K562 (cell line): ENCODE data around the gene MATR3. TPM values are rescaled to one million over a fixed set of nuclear protein-coding genes. Genes with fewer than 3 reads are reported as not detected.
A peak's percentile ranks its signal among the peaks of the same experiment; 100 is the strongest.

Source experiments
- CBFB ChIP-seq: sonication (generic); formaldehyde crosslinking; IDR thresholded peaks from 2 replicates; pipeline ENCODE4 v1.4.0; 2020; ENCODE audit warnings: mild to moderate bottlenecking, missing genetic modification reagents
- EZH2 ChIP-seq: IDR thresholded peaks from 2 replicates; pipeline ENCODE4 v1.6.1; 2012; ENCODE audit warnings: low read depth, mild to moderate bottlenecking, inconsistent platforms, low read length, borderline replicate concordance
- GATAD2A ChIP-seq: fragments of 450-650 bp; IDR thresholded peaks from 2 replicates; pipeline ENCODE4 v1.6.1; 2017
- JUN ChIP-seq, 2 experiments: sonication (generic) in 1 of 2; formaldehyde crosslinking in 1 of 2; IDR thresholded peaks; 2 replicates each; pipeline versions ENCODE4 v1.6.1 to v1.8.0; 2012 to 2022; ENCODE audit warnings: borderline replicate concordance in 2 of 2, mild to moderate bottlenecking in 2 of 2, improper control_type of control experiment in 1 of 2, low read depth in 1 of 2, low read length in 1 of 2, missing genetic modification reagents in 1 of 2
- KAT7 ChIP-seq: sonication (generic); formaldehyde crosslinking; IDR thresholded peaks from 2 replicates; pipeline ENCODE4 v1.8.0; 2022; ENCODE audit warnings: missing genetic modification reagents, mild to moderate bottlenecking, borderline replicate concordance
- KLF13 ChIP-seq: fragments of 450-650 bp; IDR thresholded peaks from 2 replicates; pipeline ENCODE4 v1.6.1; 2016; ENCODE audit warnings: missing genetic modification characterization, low read depth, mild to moderate bottlenecking, missing compliant biosample characterization, moderate library complexity, borderline replicate concordance
- MYBL2 ChIP-seq, 2 experiments: fragments of 450-650 bp in 1 of 2; sonication (generic) in 1 of 2; formaldehyde crosslinking in 1 of 2; IDR thresholded peaks; 2 replicates each; pipeline versions ENCODE4 v1.6.1 to v1.8.1; 2017 to 2022; ENCODE audit warnings: borderline replicate concordance in 1 of 2, inconsistent platforms in 1 of 2, low read depth in 1 of 2, mild to moderate bottlenecking in 1 of 2, missing genetic modification reagents in 1 of 2, moderate library complexity in 1 of 2
- NFXL1 ChIP-seq: fragments of 450-650 bp; formaldehyde crosslinking; IDR thresholded peaks from 2 replicates; pipeline ENCODE4 v1.4.0; 2021; ENCODE audit warnings: mild to moderate bottlenecking
- PML ChIP-seq: IDR thresholded peaks from 2 replicates; pipeline ENCODE4 v1.6.1; 2012; ENCODE audit warnings: low read length, inconsistent platforms
- PRPF4 ChIP-seq: fragments of 200-400 bp; formaldehyde crosslinking; IDR thresholded peaks from one replicate; pipeline ENCODE4 v1.6.1; 2017; ENCODE audit warnings: low read length, low read depth, mild to moderate bottlenecking; ENCODE audit not compliant: insufficient read depth, poor library complexity, severe bottlenecking
- RFX1 ChIP-seq: fragments of 450-650 bp; IDR thresholded peaks from 2 replicates; pipeline ENCODE4 v1.6.1; 2016; ENCODE audit warnings: mild to moderate bottlenecking, moderate library complexity
- SIN3B ChIP-seq: fragments of 450-650 bp; IDR thresholded peaks from 2 replicates; pipeline ENCODE4 v1.6.1; 2017; ENCODE audit warnings: low read depth, mild to moderate bottlenecking, moderate library complexity
- SRSF9 ChIP-seq: fragments of 200-400 bp; formaldehyde crosslinking; IDR thresholded peaks from 2 replicates; pipeline ENCODE4 v1.6.1; 2017; ENCODE audit warnings: low read depth, low read length, borderline replicate concordance
- TBP ChIP-seq: optimal IDR thresholded peaks from 2 replicates; pipeline ENCODE3; 2011; ENCODE audit warnings: low read depth, low read length, improper control_type of control experiment
- ZFP30 ChIP-seq: fragments of 250-450 bp; sonication (Bioruptor Pico); IDR thresholded peaks from 2 replicates; pipeline ENCODE4 v1.8.0; 2022; ENCODE audit warnings: moderate library complexity, mild to moderate bottlenecking, inconsistent platforms, borderline replicate concordance
- ZNF347 ChIP-seq: fragments of 450-650 bp; formaldehyde crosslinking; IDR thresholded peaks from 2 replicates; pipeline ENCODE4 v1.4.0; 2020; ENCODE audit warnings: low read depth, mild to moderate bottlenecking, moderate library complexity
- polyA plus RNA-seq, 8 experiments: library from polyadenylated mRNA; depleted of rRNA in 4 of 8; stranded (reverse) in 5 of 8; unstranded in 3 of 8; fragments of >200 nt; fragmentation: Nextera tagmentation in 2 of 8; fragmentation: Illumina TruSeq in 1 of 8; extraction: Ambion mirVana in 2 of 8; extraction: Trizol in 1 of 8; gene quantifications; 2 replicates each; pipeline versions ENCODE4 v1.2.1 to v1.2.3, GENCODE V29; 2011 to 2014; ENCODE audit warnings: inconsistent platforms in 1 of 8, missing spikeins in 1 of 8
- total RNA-seq, 7 experiments: library from RNA; depleted of rRNA in 6 of 7; stranded (reverse); fragments of >200 nt in 6 of 7; fragmentation: Illumina TruSeq in 2 of 7; extraction: Trizol in 2 of 7; gene quantifications; 2 replicates each; pipeline versions ENCODE4 v1.2.1 to v1.2.3, GENCODE V29; 2011 to 2021; ENCODE audit warnings: low replicate concordance in 1 of 7
- TF ChIP-seq, protein P1 (sequence below): fragments of 450-650 bp; formaldehyde crosslinking; IDR thresholded peaks from 2 replicates; pipeline ENCODE4 v1.4.0; 2022; ENCODE audit warnings: missing genetic modification characterization
- TF ChIP-seq, protein P2 (sequence below): fragments of 450-650 bp; formaldehyde crosslinking; IDR thresholded peaks from 2 replicates; pipeline ENCODE4 v1.4.0; 2020; ENCODE audit warnings: mild to moderate bottlenecking, moderate library complexity
- TF ChIP-seq, protein P3 (sequence below): sonication (generic); formaldehyde crosslinking; IDR thresholded peaks from 2 replicates; pipeline ENCODE4 v1.8.1; 2022; ENCODE audit warnings: missing genetic modification reagents
- TF ChIP-seq, protein P4 (sequence below): fragments of 250-450 bp; sonication (Bioruptor Pico); IDR thresholded peaks from 2 replicates; pipeline ENCODE4 v1.8.0; 2022; ENCODE audit warnings: moderate library complexity, mild to moderate bottlenecking, inconsistent platforms
- TF ChIP-seq, protein P5 (sequence below): fragments of 250-450 bp; sonication (Bioruptor Pico); IDR thresholded peaks from 2 replicates; pipeline ENCODE4 v1.8.0; 2021; ENCODE audit warnings: moderate library complexity, mild to moderate bottlenecking, inconsistent platforms

Gene MATR3
- total and polyA plus RNA-seq, 9 of the 15 experiments (the other 6 are each of a cell fraction or from before 2014, with no cell fraction given), result 150 to 425 (median 263) TPM

DNA sequence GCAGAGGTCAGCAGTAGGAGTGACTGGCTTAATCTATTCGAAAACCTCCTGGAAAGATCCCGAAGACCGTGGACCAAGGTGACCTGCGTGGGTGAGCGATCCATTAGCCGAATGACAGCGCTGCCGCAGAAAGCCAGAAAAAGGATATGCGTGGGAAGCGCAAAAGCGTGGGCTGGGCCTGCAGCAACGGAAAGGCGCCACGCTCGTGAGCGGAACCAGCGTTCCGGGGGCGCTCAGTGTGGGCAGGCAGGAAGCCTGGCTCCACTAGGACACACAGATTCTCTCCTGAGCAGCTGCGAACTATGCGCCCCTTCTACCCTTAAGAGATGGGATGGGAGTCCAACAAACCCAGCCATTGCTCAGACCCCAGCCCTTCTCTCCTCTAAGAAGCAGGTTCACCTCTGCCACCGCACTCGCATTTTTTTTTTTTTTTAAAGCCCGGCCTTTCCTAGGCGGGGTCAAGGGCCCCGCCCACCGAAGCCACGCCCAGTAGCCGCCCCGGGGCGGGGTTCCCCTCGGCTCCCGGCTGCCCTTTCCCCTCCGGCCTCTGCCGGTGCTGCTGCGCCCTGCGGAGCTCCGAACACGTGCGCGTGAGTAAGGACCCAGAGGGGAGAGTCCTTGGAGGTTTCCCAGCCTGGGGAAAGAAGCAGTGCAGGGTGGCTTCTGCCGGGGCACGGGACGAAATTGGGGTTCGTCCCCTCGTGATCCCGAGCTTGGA, 19.8 kb upstream of the MATR3 start (continued):
- TF ChIP-seq, protein P1, sequence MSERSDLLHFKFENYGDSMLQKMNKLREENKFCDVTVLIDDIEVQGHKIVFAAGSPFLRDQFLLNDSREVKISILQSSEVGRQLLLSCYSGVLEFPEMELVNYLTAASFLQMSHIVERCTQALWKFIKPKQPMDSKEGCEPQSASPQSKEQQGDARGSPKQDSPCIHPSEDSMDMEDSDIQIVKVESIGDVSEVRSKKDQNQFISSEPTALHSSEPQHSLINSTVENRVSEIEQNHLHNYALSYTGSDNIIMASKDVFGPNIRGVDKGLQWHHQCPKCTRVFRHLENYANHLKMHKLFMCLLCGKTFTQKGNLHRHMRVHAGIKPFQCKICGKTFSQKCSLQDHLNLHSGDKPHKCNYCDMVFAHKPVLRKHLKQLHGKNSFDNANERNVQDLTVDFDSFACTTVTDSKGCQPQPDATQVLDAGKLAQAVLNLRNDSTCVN (CRISPR knock-in tag), result 0 out of 2 replicates have a peak, but pooled peaks have one; percentile 2
- peak; percentile 62; the same call in 1 of the 2 replicates for TF ChIP-seq JUN (IDR thresholded peaks at IDR 0.05; ENCODE audit: borderline replicate concordance, low read depth, low read length)
- no peak for TF ChIP-seq JUN (CRISPR knock-in tag; IDR thresholded peaks at IDR 0.05; ENCODE audit: borderline replicate concordance)
- TF ChIP-seq, protein P2, sequence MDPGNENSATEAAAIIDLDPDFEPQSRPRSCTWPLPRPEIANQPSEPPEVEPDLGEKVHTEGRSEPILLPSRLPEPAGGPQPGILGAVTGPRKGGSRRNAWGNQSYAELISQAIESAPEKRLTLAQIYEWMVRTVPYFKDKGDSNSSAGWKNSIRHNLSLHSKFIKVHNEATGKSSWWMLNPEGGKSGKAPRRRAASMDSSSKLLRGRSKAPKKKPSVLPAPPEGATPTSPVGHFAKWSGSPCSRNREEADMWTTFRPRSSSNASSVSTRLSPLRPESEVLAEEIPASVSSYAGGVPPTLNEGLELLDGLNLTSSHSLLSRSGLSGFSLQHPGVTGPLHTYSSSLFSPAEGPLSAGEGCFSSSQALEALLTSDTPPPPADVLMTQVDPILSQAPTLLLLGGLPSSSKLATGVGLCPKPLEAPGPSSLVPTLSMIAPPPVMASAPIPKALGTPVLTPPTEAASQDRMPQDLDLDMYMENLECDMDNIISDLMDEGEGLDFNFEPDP (CRISPR knock-in tag), result no peak
- TF ChIP-seq GATAD2A, result 0 out of 2 replicates have a peak, but pooled peaks have one; percentile 43
- TF ChIP-seq, protein P3, sequence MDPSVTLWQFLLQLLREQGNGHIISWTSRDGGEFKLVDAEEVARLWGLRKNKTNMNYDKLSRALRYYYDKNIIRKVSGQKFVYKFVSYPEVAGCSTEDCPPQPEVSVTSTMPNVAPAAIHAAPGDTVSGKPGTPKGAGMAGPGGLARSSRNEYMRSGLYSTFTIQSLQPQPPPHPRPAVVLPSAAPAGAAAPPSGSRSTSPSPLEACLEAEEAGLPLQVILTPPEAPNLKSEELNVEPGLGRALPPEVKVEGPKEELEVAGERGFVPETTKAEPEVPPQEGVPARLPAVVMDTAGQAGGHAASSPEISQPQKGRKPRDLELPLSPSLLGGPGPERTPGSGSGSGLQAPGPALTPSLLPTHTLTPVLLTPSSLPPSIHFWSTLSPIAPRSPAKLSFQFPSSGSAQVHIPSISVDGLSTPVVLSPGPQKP (CRISPR knock-in tag), result no peak
- TF ChIP-seq NFXL1 (CRISPR knock-in tag), result no peak
- TF ChIP-seq, protein P4, sequence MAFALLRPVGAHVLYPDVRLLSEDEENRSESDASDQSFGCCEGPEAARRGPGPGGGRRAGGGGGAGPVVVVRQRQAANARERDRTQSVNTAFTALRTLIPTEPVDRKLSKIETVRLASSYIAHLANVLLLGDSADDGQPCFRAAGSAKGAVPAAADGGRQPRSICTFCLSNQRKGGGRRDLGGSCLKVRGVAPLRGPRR (CRISPR knock-in tag), result no peak
- no peak for TF ChIP-seq KLF13 (tag)
- TF ChIP-seq MYBL2 (IDR thresholded peaks at IDR 0.05; ENCODE audit: low read depth), result no peak
- TF ChIP-seq MYBL2 (CRISPR knock-in tag; IDR thresholded peaks at IDR 0.05; ENCODE audit: borderline replicate concordance), result no peak
- TF ChIP-seq TBP, result peak; percentile 93
- no peak for TF ChIP-seq SRSF9
- peak; percentile 62; the same call in 1 of the 2 replicates for TF ChIP-seq KAT7 (CRISPR knock-in tag)
- TF ChIP-seq, protein P5, sequence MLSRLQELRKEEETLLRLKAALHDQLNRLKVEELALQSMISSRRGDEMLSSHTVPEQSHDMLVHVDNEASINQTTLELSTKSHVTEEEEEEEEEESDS (CRISPR knock-in tag), result no peak
- no peak for TF ChIP-seq SIN3B
- no peak for TF ChIP-seq RFX1
- no peak for TF ChIP-seq ZNF347 (CRISPR knock-in tag)
- TF ChIP-seq PRPF4, result no peak
- no peak for TF ChIP-seq CBFB (CRISPR knock-in tag)
- no peak for TF ChIP-seq EZH2
- TF ChIP-seq PML, result peak; percentile 58; the same call in 1 of the 2 replicates
- TF ChIP-seq ZFP30 (CRISPR knock-in tag), result no peak
